Stimulated activated CD4-positive, alpha-beta T cell treated with anti-CD3 and anti-CD28 coated beads, Interleukin-12 subunit alpha, Interleukin-12 subunit beta, amount 100 ng/mL, for 4 hours (primary cell): ENCODE data around the gene GPS1.

Experiments used
- DNase-seq: peaks from one replicate; pipeline ENCODE4 v3.0.0-alpha.2; 2020

GPS1 gene

GRCh38 chr17:82047379-82047778, 4.3 kb upstream of the GPS1 start:
- DNase-seq, result no peak

GRCh38 chr17:82047914-82048570, 3.7 kb upstream of the GPS1 start:
- no peak for DNase-seq

- no peak for DNase-seq
Observed at GRCh38 chr17:82048571-82048971, 3.1 kb upstream of the GPS1 start.

- no peak for DNase-seq
Observed at GRCh38 chr17:82049106-82049505, 2.6 kb upstream of the GPS1 start.

GRCh38 chr17:82049521-82049971, 2.2 kb upstream of the GPS1 start:
- DNase-seq, result no peak

- no peak for DNase-seq
Observed at GRCh38 chr17:82050152-82050760, 1.4 kb upstream of the GPS1 start.

GRCh38 chr17:82050761-82051641, 697 bp upstream of the GPS1 start:
- no peak for DNase-seq

- no peak for DNase-seq
Observed at GRCh38 chr17:82052638-82053059, 951 bp downstream of the GPS1 start.

- no peak for DNase-seq
Observed at GRCh38 chr17:82053130-82053529, 1.4 kb downstream of the GPS1 start.

GRCh38 chr17:82053556-82054263, 2.0 kb downstream of the GPS1 start:
- no peak for DNase-seq

GRCh38 chr17:82054351-82055022, 2.8 kb downstream of the GPS1 start:
- DNase-seq, result no peak

GRCh38 chr17:82055023-82055964, 3.6 kb downstream of the GPS1 start:
- DNase-seq, result no peak

- no peak for DNase-seq
Observed at GRCh38 chr17:82055965-82056728, 4.4 kb downstream of the GPS1 start.

- no peak for DNase-seq
Observed at GRCh38 chr17:82056729-82057621, 5.3 kb downstream of the GPS1 start.

GRCh38 chr17:82058230-82058854, 6.6 kb downstream of the GPS1 start:
- DNase-seq, result no peak

GRCh38 chr17:82058855-82059249, 7.2 kb downstream of the GPS1 start:
- DNase-seq, result no peak

- DNase-seq, result no peak
Observed at GRCh38 chr17:82059272-82060000, 7.7 kb downstream of the GPS1 start.

- no peak for DNase-seq
Observed at GRCh38 chr17:82060001-82060380, 8.3 kb downstream of the GPS1 start.
